B cell (primary cell): ENCODE data around the gene SKP2. TPM values are rescaled to one million over a fixed set of nuclear protein-coding genes. Genes with fewer than 3 reads are reported as not detected.

Experiments used
- ATAC-seq: fragments of 200-7000 bp; cut with Tn5 transposase; one replicate; pipeline ENCODE4 v1.10.0; 2021; ENCODE audit warnings: low read depth, mild to moderate bottlenecking, moderate number of reproducible peaks, moderate library complexity
- CTCF ChIA-PET: fragments of 350-600 bp; sonication (Branson Sonifier 250); formaldehyde crosslinking; loops from one replicate; lab custom pipeline; 2021; ENCODE audit warnings: antibody characterized with exemption, inconsistent platforms; lab: Charles Lee
- POLR2A ChIA-PET: fragments of 350-600 bp; sonication (Branson Sonifier 250); formaldehyde crosslinking; loops from one replicate; lab custom pipeline; 2021; ENCODE audit warnings: antibody characterized with exemption; lab: Charles Lee
- DNase-seq: peaks from one replicate; pipeline ENCODE4 v3.0.0; 2013
- H2AFZ ChIP-seq: 2 replicates; pipeline ENCODE4 v1.6.1; 2012; ENCODE audit warnings: mild to moderate bottlenecking, low read depth, low read length; ENCODE audit not compliant: insufficient read depth, poor library complexity, severe bottlenecking
- H3K27ac ChIP-seq, 2 donors: 1 replicate in 1 of 2; 2 replicates in 1 of 2; pipeline ENCODE4 v1.5.1; 2012 to 2013; ENCODE audit warnings: low read length in 2 of 2, mild to moderate bottlenecking in 2 of 2, moderate library complexity in 1 of 2
- H3K27me3 ChIP-seq, 4 experiments: fragments of 200-600 bp in 1 of 4; sonication (generic) in 1 of 4; replicated peaks in 1 of 4; 1 replicate in 2 of 4; 2 replicates in 2 of 4; pipeline versions ENCODE4 v1.6.1 to v1.7.0; 2013 to 2016; ENCODE audit warnings: low read length in 3 of 4, mild to moderate bottlenecking in 2 of 4, mixed read lengths in 1 of 4, moderate library complexity in 1 of 4; ENCODE audit not compliant: insufficient read depth in 4 of 4, control insufficient read depth in 3 of 4; ENCODE audit errors: control extremely low read depth in 1 of 4
- H3K36me3 ChIP-seq, 2 experiments: replicated peaks in 1 of 2; 1 replicate in 1 of 2; 2 replicates in 1 of 2; pipeline versions ENCODE4 v1.6.1 to v1.7.1; 2013; ENCODE audit warnings: low read length in 1 of 2; ENCODE audit not compliant: insufficient read depth in 2 of 2, control insufficient read depth in 1 of 2; ENCODE audit errors: control extremely low read depth in 1 of 2, extremely low read depth in 1 of 2
- H3K4me1 ChIP-seq, 2 donors: fragments of 200-600 bp in 1 of 2; sonication (generic) in 1 of 2; 1 replicate in 1 of 2; 2 replicates in 1 of 2; pipeline versions ENCODE4 v1.5.1 to v1.6.1; 2013 to 2017; ENCODE audit warnings: low read length in 2 of 2; ENCODE audit not compliant: control insufficient read depth in 2 of 2, insufficient read depth in 2 of 2
- H3K4me2 ChIP-seq: replicated peaks from 2 replicates; pipeline ENCODE3; 2012; ENCODE audit warnings: mild to moderate bottlenecking, low read depth, low read length; ENCODE audit not compliant: poor library complexity, severe bottlenecking
- H3K4me3 ChIP-seq, 5 experiments: fragments of 200-600 bp in 1 of 5; sonication (generic) in 1 of 5; 1 replicate in 3 of 5; 2 replicates in 2 of 5; pipeline versions ENCODE4 v1.5.1 to v1.7.0; 2011 to 2016; ENCODE audit warnings: low read length in 4 of 5, mild to moderate bottlenecking in 4 of 5, low read depth in 2 of 5, control low read depth in 1 of 5, moderate library complexity in 1 of 5; ENCODE audit not compliant: insufficient read depth in 1 of 5; ENCODE audit errors: control extremely low read depth in 1 of 5, extremely low read depth in 1 of 5
- H3K79me2 ChIP-seq: fragments of 200-600 bp; sonication (generic); one replicate; pipeline ENCODE4 v1.6.0; 2016; ENCODE audit warnings: low read length; ENCODE audit not compliant: control insufficient read depth, insufficient read depth
- H3K9ac ChIP-seq: fragments of 200-600 bp; sonication (generic); 2 replicates; pipeline ENCODE4 v1.6.1; 2017; ENCODE audit warnings: mild to moderate bottlenecking, low read length, moderate library complexity
- H3K9me3 ChIP-seq, 3 donors: one replicate each; pipeline versions ENCODE4 v1.6.1 to v1.7.1; 2013; ENCODE audit warnings: low read length in 2 of 3; ENCODE audit not compliant: control insufficient read depth in 2 of 3, insufficient read depth in 1 of 3; ENCODE audit errors: control extremely low read depth in 1 of 3
- H4K20me1 ChIP-seq: 2 replicates; pipeline ENCODE4 v1.6.0; 2012; ENCODE audit warnings: mild to moderate bottlenecking, low read length; ENCODE audit not compliant: insufficient read depth, control insufficient read depth, poor library complexity, severe bottlenecking
- H3K27ac Mint-ChIP-seq: one replicate; pipeline ENCODE4 v1.8.0; 2021; ENCODE audit warnings: mixed read lengths
- H3K27me3 Mint-ChIP-seq: one replicate; pipeline ENCODE4 v1.8.0; 2021; ENCODE audit warnings: mixed read lengths
- H3K4me1 Mint-ChIP-seq: one replicate; pipeline ENCODE4 v1.8.0; 2021; ENCODE audit warnings: mixed read lengths
- H3K4me3 Mint-ChIP-seq: one replicate; pipeline ENCODE4 v1.8.0; 2021; ENCODE audit warnings: mixed read lengths
- H3K9me3 Mint-ChIP-seq: one replicate; pipeline ENCODE4 v1.8.0; 2022; ENCODE audit warnings: mixed read lengths; ENCODE audit not compliant: insufficient read depth
- EZH2 ChIP-seq: IDR thresholded peaks from 2 replicates; pipeline ENCODE4 v1.6.1; 2012; ENCODE audit warnings: borderline replicate concordance, low read depth, mild to moderate bottlenecking, moderate library complexity, low read length; ENCODE audit not compliant: insufficient read depth, poor library complexity, severe bottlenecking
- WGBS: methylation state at CpG from one replicate; pipeline ENCODE4 v1.1.5; 2013; ENCODE audit warnings: missing lambda C conversion rate; ENCODE audit not compliant: insufficient coverage; 5-methylcytosine and 5-hydroxymethylcytosine counted together
- intact Hi-C: fragments of 100-400 bp; cut with micrococcal nuclease; formaldehyde crosslinking; loops from one replicate; pipeline ENCODE4 v1.10.0; 2022
- polyA plus RNA-seq: library from polyadenylated mRNA; depleted of rRNA; stranded (reverse); fragments of >200 nt; gene quantifications from 2 replicates; pipeline ENCODE4 v1.2.3, GENCODE V29; 2012
- total RNA-seq, 2 donors: library from RNA; stranded (reverse); fragments of 120-200 nt in 1 of 2; gene quantifications; 1 replicate in 1 of 2; 2 replicates in 1 of 2; pipeline versions ENCODE4 v1.2.3 to v1.2.4, GENCODE V29; 2013 to 2022
- TF ChIP-seq, protein P1 (sequence below): fragments of 200-600 bp; IDR thresholded peaks from one replicate; pipeline ENCODE4 v1.8.0; 2022; ENCODE audit warnings: antibody characterized with exemption, mild to moderate bottlenecking

SKP2 gene
- total and polyA plus RNA-seq, 2 donors (not counting 1 experiment from before 2014, with no cell fraction given) = 26.7 to 27.1 TPM

DNA sequence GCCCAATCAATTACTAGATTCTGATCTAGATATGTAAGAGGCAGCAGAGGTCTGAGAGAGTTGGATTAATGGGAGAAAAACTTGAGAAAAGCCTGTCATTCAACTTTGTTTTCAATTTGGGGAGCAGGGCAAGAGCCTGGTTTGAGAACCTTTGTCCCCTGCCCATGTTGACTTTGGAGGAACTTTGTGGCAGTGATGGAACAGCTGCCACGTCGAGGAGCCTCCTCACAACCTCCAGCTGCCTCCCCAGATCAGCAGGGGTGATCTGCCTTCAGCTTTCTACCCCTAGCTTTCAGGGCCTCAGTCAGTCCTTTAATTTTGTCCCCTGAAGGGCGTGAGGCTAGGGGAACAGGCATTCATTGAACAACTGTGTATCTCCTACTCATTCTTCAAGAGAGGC is 8.7 kb downstream of the SKP2 start:
- no peak overlapping the region for H3K4me3 ChIP-seq
- no peaks in the 10 kb centered on the region for H3K4me1 ChIP-seq
- ChIA-PET POLR2A (no interaction called here), CTCF (no interaction called here)
- no peaks in the 10 kb centered on the region for H3K27me3 ChIP-seq
- DNase-seq = no peak
- peaks cover 15 to 68% of the 10 kb centered on the region in 2 experiments for H3K36me3 ChIP-seq
- no peaks in the 10 kb centered on the region for H3K9me3 ChIP-seq
- no peak overlapping the region for H2AFZ ChIP-seq
- Mint-ChIP-seq H3K27me3 (no peaks in the 10 kb centered on the region), H3K27ac (no peak overlapping the region), H3K9me3 (no peaks in the 10 kb centered on the region), H3K4me1 (peaks cover 9% of the 10 kb centered on the region), H3K4me3 (no peak overlapping the region)
- TF ChIP-seq EZH2 = no peak
- TF ChIP-seq, protein P1, sequence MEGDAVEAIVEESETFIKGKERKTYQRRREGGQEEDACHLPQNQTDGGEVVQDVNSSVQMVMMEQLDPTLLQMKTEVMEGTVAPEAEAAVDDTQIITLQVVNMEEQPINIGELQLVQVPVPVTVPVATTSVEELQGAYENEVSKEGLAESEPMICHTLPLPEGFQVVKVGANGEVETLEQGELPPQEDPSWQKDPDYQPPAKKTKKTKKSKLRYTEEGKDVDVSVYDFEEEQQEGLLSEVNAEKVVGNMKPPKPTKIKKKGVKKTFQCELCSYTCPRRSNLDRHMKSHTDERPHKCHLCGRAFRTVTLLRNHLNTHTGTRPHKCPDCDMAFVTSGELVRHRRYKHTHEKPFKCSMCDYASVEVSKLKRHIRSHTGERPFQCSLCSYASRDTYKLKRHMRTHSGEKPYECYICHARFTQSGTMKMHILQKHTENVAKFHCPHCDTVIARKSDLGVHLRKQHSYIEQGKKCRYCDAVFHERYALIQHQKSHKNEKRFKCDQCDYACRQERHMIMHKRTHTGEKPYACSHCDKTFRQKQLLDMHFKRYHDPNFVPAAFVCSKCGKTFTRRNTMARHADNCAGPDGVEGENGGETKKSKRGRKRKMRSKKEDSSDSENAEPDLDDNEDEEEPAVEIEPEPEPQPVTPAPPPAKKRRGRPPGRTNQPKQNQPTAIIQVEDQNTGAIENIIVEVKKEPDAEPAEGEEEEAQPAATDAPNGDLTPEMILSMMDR = no peak
- intact Hi-C loops = no loop called here
- ATAC-seq = no peak
- no peak overlapping the region for H3K27ac ChIP-seq
- H3K9ac ChIP-seq = no peak overlapping the region
- peaks cover 4% of the 10 kb centered on the region for H4K20me1 ChIP-seq
- WGBS = 100% methylated on average over 3 of the region's 3 CpGs
- H3K79me2 ChIP-seq = peaks cover 55% of the 10 kb centered on the region
- no peak overlapping the region for H3K4me2 ChIP-seq

DNA sequence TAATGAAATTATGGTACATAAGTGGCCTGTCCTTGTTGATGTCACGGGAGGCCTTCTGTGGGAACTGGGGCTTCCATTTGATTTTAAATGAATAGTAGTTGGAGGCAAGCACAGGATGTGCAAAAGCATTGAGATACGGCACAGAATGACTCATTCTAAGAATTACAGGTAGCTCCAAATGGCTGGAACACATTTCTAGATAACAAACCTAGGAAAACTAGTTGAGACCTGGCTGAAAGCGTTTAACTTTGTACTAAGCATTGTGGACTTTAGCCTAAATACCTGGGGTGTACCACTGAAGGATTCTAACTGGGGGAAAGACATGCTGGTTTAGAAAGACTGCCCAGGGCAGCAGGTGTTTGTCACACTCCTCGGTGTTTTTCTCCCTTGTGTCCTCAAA is 9.4 kb downstream of the SKP2 start:
- H3K36me3 ChIP-seq = peaks cover 15 to 69% of the 10 kb centered on the region in 2 experiments
- no peak overlapping the region for H2AFZ ChIP-seq
- Mint-ChIP-seq H3K4me1 (peaks cover 9% of the 10 kb centered on the region), H3K4me3 (no peak overlapping the region), H3K27me3 (no peaks in the 10 kb centered on the region), H3K9me3 (no peaks in the 10 kb centered on the region), H3K27ac (peak overlapping the region; percentile 6)
- H4K20me1 ChIP-seq = peaks cover 4% of the 10 kb centered on the region
- no peak overlapping the region for H3K4me2 ChIP-seq
- H3K4me1 ChIP-seq = no peaks in the 10 kb centered on the region
- intact Hi-C loops = no loop called here
- H3K27me3 ChIP-seq = no peaks in the 10 kb centered on the region
- H3K4me3 ChIP-seq = no peak overlapping the region
- ChIA-PET POLR2A (no interaction called here), CTCF (no interaction called here)
- DNase-seq (no peak), ATAC-seq (no peak)
- no peaks in the 10 kb centered on the region for H3K9me3 ChIP-seq
- TF ChIP-seq, protein P1 = no peak
- TF ChIP-seq EZH2 = no peak
- H3K9ac ChIP-seq = no peak overlapping the region
- H3K79me2 ChIP-seq = peaks cover 47% of the 10 kb centered on the region
- WGBS = 100% methylated on average over 2 of the region's 4 CpGs
- no peak overlapping the region for H3K27ac ChIP-seq
